Measurements from ENCODE around the gene ARHGAP4.

The ARHGAP4 gene

GRCh38 chrX:153950127-153950526 is 24.1 kb upstream of the ARHGAP4 start:
- no peak overlapping the region for H3K27ac ChIP-seq
- no peak for TF ChIP-seq ZFX (IDR thresholded peaks at IDR 0.05; ENCODE audit: borderline replicate concordance)
- TF ChIP-seq, protein P1, sequence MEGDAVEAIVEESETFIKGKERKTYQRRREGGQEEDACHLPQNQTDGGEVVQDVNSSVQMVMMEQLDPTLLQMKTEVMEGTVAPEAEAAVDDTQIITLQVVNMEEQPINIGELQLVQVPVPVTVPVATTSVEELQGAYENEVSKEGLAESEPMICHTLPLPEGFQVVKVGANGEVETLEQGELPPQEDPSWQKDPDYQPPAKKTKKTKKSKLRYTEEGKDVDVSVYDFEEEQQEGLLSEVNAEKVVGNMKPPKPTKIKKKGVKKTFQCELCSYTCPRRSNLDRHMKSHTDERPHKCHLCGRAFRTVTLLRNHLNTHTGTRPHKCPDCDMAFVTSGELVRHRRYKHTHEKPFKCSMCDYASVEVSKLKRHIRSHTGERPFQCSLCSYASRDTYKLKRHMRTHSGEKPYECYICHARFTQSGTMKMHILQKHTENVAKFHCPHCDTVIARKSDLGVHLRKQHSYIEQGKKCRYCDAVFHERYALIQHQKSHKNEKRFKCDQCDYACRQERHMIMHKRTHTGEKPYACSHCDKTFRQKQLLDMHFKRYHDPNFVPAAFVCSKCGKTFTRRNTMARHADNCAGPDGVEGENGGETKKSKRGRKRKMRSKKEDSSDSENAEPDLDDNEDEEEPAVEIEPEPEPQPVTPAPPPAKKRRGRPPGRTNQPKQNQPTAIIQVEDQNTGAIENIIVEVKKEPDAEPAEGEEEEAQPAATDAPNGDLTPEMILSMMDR (IDR thresholded peaks at IDR 0.05) = no peak

GRCh38 chrX:153948847-153949805 is 23.1 kb upstream of the ARHGAP4 start:
- no peak overlapping the region for H3K27ac ChIP-seq
- TF ChIP-seq ZFX (IDR thresholded peaks at IDR 0.05; ENCODE audit: borderline replicate concordance) = no peak
- TF ChIP-seq, protein P1 (IDR thresholded peaks at IDR 0.05) = no peak

DNA sequence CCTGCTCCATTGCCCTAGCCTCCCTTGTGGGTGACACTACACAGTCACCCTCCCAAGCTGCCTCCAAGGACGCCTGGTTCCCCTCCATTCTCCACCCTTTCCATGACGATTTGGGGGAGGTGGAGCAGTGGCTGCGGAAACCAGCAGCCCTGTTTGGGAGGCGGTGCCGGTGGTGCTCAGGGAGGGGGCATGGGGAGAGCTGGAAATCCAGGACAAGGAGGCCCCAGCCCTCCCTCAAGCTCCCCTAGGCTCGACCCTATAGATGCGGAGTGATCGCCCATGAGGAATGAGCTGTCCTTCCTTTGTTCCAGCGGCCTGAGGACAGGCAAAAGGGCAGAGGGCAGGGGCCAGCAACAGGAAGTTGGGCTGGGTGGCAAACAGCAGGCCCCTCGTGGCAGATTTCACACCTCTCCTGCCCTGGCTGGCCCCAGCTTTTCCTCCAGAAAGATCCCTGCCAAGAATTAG is 22.0 kb upstream of the ARHGAP4 start:
- no peak overlapping the region for H3K27ac ChIP-seq
- TF ChIP-seq, protein P1 (IDR thresholded peaks at IDR 0.05) = no peak
- no peak for TF ChIP-seq ZFX (IDR thresholded peaks at IDR 0.05; ENCODE audit: borderline replicate concordance)

DNA sequence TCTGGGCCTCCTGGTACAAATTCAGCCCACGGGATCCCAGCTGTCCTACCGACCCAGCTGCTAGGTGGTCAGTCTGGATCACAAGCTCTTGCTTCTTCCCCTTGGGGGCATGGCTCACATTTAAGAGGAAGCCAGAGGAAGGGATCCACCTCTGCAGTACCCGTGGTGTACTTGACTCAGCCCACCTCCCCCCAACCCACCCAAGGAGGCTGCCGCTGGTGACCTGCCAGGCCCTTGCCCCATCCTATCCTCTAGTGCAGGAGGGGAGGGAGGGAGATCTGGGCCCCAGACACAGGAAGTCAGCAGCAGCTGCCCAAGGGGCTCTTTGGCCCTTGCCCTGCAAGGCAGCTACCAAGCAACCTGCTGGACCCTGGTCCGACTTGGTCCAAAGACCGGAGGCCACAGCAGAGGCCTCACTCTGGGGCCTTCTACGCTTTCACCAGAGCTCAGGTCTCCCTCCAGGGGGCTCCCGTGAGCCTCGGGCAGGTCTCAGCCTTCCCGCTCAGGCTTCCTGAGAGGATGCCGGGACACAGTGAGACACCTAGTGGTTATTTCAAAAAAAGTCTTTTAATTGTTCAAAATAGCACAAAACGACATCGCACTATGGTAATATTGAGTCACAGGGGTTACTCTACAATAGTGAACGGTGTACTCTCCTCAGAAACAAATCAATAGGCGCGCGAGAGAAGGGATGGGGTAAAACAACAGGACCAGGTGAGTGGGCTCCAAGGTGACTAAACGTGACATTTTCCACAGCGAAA is 21.1 kb upstream of the ARHGAP4 start:
- TF ChIP-seq, protein P1 (IDR thresholded peaks at IDR 0.05) = peak; percentile 90
- no peak for TF ChIP-seq ZFX (IDR thresholded peaks at IDR 0.05; ENCODE audit: borderline replicate concordance)
- H3K27ac ChIP-seq = 0 out of 2 replicates have a peak overlapping the region, but pooled peaks have one; percentile 18

- H3K27ac ChIP-seq = 0 out of 2 replicates have a peak overlapping the region, but pooled peaks have one; percentile 18
- TF ChIP-seq, protein P1 (IDR thresholded peaks at IDR 0.05) = no peak
- no peak for TF ChIP-seq ZFX (IDR thresholded peaks at IDR 0.05; ENCODE audit: borderline replicate concordance)
Measured at GRCh38 chrX:153945956-153946943, 20.2 kb upstream of the ARHGAP4 start.

GRCh38 chrX:153944800-153945150 is 18.7 kb upstream of the ARHGAP4 start:
- H3K27ac ChIP-seq = 0 out of 2 replicates have a peak overlapping the region, but pooled peaks have one; percentile 31
- no peak for TF ChIP-seq ZFX (IDR thresholded peaks at IDR 0.05; ENCODE audit: borderline replicate concordance)
- TF ChIP-seq, protein P1 (IDR thresholded peaks at IDR 0.05) = no peak
